ENCODE data around the gene DEDD. TPM values are rescaled to one million over a fixed set of nuclear protein-coding genes. Genes with fewer than 3 reads are reported as not detected.

Gene DEDD
- total and polyA plus RNA-seq, 2 of the 13 experiments (the other 11 are each of a cell fraction or from before 2014, with no cell fraction given), result 12.6 to 27.8 TPM

GRCh38 chr1:161114556-161114955 is 17.9 kb downstream of the DEDD start:
- Histone ChIP-seq H3K36me3 (replicated peaks in 1 of 2; ENCODE audit: control insufficient read depth in 1 of 2, insufficient read depth in 2 of 2, low read length in 2 of 2) (peaks cover 1 to 6% of the 10 kb centered on the region in 2 experiments), H3K27ac (ENCODE audit: extremely low read length, insufficient read depth, low read length) (no peak overlapping the region), H3K27me3 (ENCODE audit: control insufficient read depth in 1 of 2, insufficient read depth in 2 of 2, low read length in 2 of 2) (no peaks in the 10 kb centered on the region; a peak in 1 of 5 replicates), H3K9me3 (ENCODE audit: low read length) (no peaks in the 10 kb centered on the region), H3K9ac (ENCODE audit: insufficient read depth, low read depth, low read length) (no peak overlapping the region), H4K20me1 (ENCODE audit: insufficient read depth, low read length) (peaks cover 11% of the 10 kb centered on the region; the same call in 1 of the 2 replicates), H2AFZ (ENCODE audit: low read length) (no peak overlapping the region), H3K4me3 (replicated peaks in 1 of 3; ENCODE audit: insufficient read depth in 1 of 3, low read depth in 2 of 3, low read length in 3 of 3) (no peak overlapping the region), H3K4me1 (ENCODE audit: insufficient read depth, low read length) (peaks cover 58% of the 10 kb centered on the region), H3K79me2 (ENCODE audit: insufficient read depth, low read length) (peaks cover 80% of the 10 kb centered on the region), H3K4me2 (ENCODE audit: low read depth, low read length) (no peak overlapping the region; the same call in 1 of the 2 replicates)
- 91% methylated on average over 2 of the region's 2 CpGs for WGBS (ENCODE audit: low lambda C conversion rate)
- TSS peak; percentile 5 for BruUV-seq (replicated peaks)
- CTCF ChIA-PET (ENCODE audit: low intra/inter-chr PET ratio, low total read pairs), result no interaction called here
- FAIRE-seq (no peak), DNase-seq (ENCODE audit: low spot score) (no peak), ATAC-seq (no peak)
- in situ Hi-C loops (cut with HindIII; ENCODE audit: extremely low pct_ligation_motif_present, low pct_unique_long_range_greater_than_20kb), result no loop called here
- intact Hi-C loops (cut with micrococcal nuclease; ENCODE audit: unreplicated experiment), result no loop called here
- POLR2A ChIA-PET, result no interaction called here
- no peak for TF ChIP-seq ZNF484 (CRISPR knock-in tag; IDR thresholded peaks at IDR 0.05; ENCODE audit: borderline replicate concordance, low read depth)

- FAIRE-seq, result peak; percentile 30
- DNase-seq (ENCODE audit: low spot score), result no peak
- no peak overlapping the region for H3K4me2 ChIP-seq (ENCODE audit: low read depth, low read length)
- no peak overlapping the region for H2AFZ ChIP-seq (ENCODE audit: low read length)
- BruUV-seq (replicated peaks), result no TSS peak
- no peak overlapping the region for H3K27ac ChIP-seq (ENCODE audit: extremely low read length, insufficient read depth, low read length)
- 90% methylated on average over 1 of the region's 1 CpG for WGBS (ENCODE audit: low lambda C conversion rate)
- no peaks in the 10 kb centered on the region for H3K9me3 ChIP-seq (ENCODE audit: low read length)
- no peak for ATAC-seq
- ChIA-PET CTCF (ENCODE audit: low intra/inter-chr PET ratio, low total read pairs) (no interaction called here), POLR2A (no interaction called here)
- TF ChIP-seq ZKSCAN1 (IDR thresholded peaks at IDR 0.05; ENCODE audit: low read length) (no peak), KDM6A (CRISPR knock-in tag; IDR thresholded peaks at IDR 0.05; ENCODE audit: low read depth) (no peak), FOXO4 (CRISPR knock-in tag; conservative IDR thresholded peaks at IDR 0.05) (no peak), ATF5 (CRISPR knock-in tag; IDR thresholded peaks at IDR 0.05; ENCODE audit: low read depth) (no peak), ZNF607 (CRISPR knock-in tag; IDR thresholded peaks at IDR 0.05; ENCODE audit: borderline replicate concordance) (no peak), SNAPC4 (CRISPR knock-in tag; IDR thresholded peaks at IDR 0.05) (no peak), ZFAT (CRISPR knock-in tag; conservative IDR thresholded peaks at IDR 0.05) (no peak), ATF7 (IDR thresholded peaks at IDR 0.05) (no peak), ATF7 (CRISPR knock-in tag; IDR thresholded peaks at IDR 0.05) (no peak)
- H3K79me2 ChIP-seq (ENCODE audit: insufficient read depth, low read length), result peaks cover 78% of the 10 kb centered on the region
- H4K20me1 ChIP-seq (ENCODE audit: insufficient read depth, low read length), result peaks cover 11% of the 10 kb centered on the region; the same call in 1 of the 2 replicates
- H3K9ac ChIP-seq (ENCODE audit: insufficient read depth, low read depth, low read length), result no peak overlapping the region
- peaks cover 2 to 9% of the 10 kb centered on the region in 2 experiments; a peak in 4 of 5 replicates for H3K36me3 ChIP-seq (replicated peaks in 1 of 2; ENCODE audit: control insufficient read depth in 1 of 2, insufficient read depth in 2 of 2, low read length in 2 of 2)
- in situ Hi-C loops (cut with HindIII; ENCODE audit: extremely low pct_ligation_motif_present, low pct_unique_long_range_greater_than_20kb) (no loop called here), intact Hi-C loops (cut with micrococcal nuclease; ENCODE audit: unreplicated experiment) (no loop called here)
- H3K27me3 ChIP-seq (ENCODE audit: control insufficient read depth in 1 of 2, insufficient read depth in 2 of 2, low read length in 2 of 2), result no peaks in the 10 kb centered on the region; a peak in 1 of 5 replicates
- H3K4me1 ChIP-seq (ENCODE audit: insufficient read depth, low read length), result peaks cover 52% of the 10 kb centered on the region
- H3K4me3 ChIP-seq (replicated peaks in 1 of 3; ENCODE audit: insufficient read depth in 1 of 3, low read depth in 2 of 3, low read length in 3 of 3), result no peak overlapping the region
Measured at GRCh38 chr1:161113915-161114314, 18.6 kb downstream of the DEDD start.

All from HepG2 (cell line).